HL-60 (cell line): ENCODE measurements around the gene POLR2J.

ENCODE experiments used
- CTCF ChIP-seq: IDR thresholded peaks from one replicate; pipeline ENCODE4 v1.5.1; 2011; ENCODE audit warnings: low read length, control low read depth, inconsistent platforms; ENCODE audit not compliant: insufficient read depth
- GABPA ChIP-seq: IDR thresholded peaks from 2 replicates; pipeline ENCODE4 v1.6.1; 2012; ENCODE audit warnings: low read depth

DNA sequence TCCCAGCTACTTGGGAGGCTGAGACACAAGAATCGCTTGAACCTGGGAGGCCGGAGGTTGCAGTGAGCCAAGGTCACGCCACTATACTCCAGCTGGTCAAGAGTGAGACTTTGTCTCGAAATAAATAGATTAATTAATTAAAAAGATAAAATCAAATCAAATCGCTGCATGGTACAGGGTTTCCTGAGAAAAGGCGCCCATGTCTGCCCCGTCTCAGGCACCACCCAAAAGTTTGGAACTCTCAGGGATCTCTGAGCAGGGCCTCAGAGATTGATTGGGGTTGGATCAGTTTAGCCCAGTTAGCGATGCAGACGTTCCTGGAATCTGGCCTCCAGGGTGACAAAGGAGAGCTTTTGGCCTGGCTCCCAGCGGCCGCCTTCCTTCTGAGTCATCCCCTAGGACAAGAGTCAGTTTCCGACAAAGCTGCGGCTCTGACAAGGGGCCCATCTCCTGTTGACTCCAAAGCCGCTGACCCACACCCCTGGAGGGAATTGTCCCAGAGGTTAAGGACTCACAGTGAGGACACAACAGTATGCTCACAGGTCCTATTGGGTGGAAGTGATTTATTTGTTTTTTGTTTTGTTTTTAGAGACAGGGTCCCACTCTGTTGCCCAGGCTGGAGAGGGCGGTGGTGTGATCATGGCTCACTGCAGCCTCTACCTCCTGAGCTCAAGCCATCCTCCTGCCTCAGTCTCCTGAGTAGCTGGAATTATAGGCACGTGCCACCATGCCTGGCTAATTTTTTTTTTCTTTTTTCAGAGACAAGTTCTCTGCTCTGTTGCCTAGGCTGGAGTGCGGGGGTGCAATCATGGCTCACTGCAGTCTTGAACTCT, 38.5 kb downstream of the POLR2J start:
- TF ChIP-seq CTCF (no peak), GABPA (no peak)
